Transverse colon (tissue), 4 donors: ENCODE measurements around the gene ITGB2. TPM values are rescaled to one million over a fixed set of nuclear protein-coding genes. Genes with fewer than 3 reads are reported as not detected.
A peak's percentile ranks its signal among the peaks of the same experiment; 100 is the strongest.

Experiments used
- DNase-seq: peaks from one replicate; pipeline ENCODE4 v3.0.0-alpha.2; 2019
- H3K27ac ChIP-seq, 4 donors: fragments of 200-600 bp; sonication (generic); 2 replicates each; pipeline ENCODE4 v1.5.1; 2016 to 2018; ENCODE audit warnings: inconsistent platforms in 4 of 4
- H3K27me3 ChIP-seq: fragments of 200-600 bp; sonication (generic); 2 replicates; pipeline ENCODE4 v1.5.1; 2017; ENCODE audit warnings: inconsistent platforms
- H3K36me3 ChIP-seq, 4 donors: fragments of 200-600 bp; sonication (generic); 2 replicates each; pipeline ENCODE4 v1.5.1; 2017 to 2019; ENCODE audit warnings: inconsistent platforms in 4 of 4
- H3K4me1 ChIP-seq, 4 donors: fragments of 200-600 bp; sonication (generic); 2 replicates each; pipeline ENCODE4 v1.5.1; 2017 to 2020; ENCODE audit warnings: inconsistent platforms in 4 of 4
- H3K4me3 ChIP-seq, 4 donors: fragments of 200-600 bp; sonication (generic); 1 replicate in 1 of 4; 2 replicates in 3 of 4; pipeline versions ENCODE4 v1.5.1 to v1.6.1; 2017 to 2019; ENCODE audit warnings: inconsistent platforms in 4 of 4
- H3K9me3 ChIP-seq, 2 donors: fragments of 200-600 bp; sonication (generic); 2 replicates each; pipeline ENCODE4 v1.5.1; 2017 to 2019; ENCODE audit warnings: inconsistent platforms in 2 of 2
- EP300 ChIP-seq: sonication (generic); formaldehyde crosslinking; IDR thresholded peaks from one replicate; pipeline ENCODE4 v1.6.1; 2017; ENCODE audit warnings: antibody characterized with exemption, low read depth
- POLR2A ChIP-seq: fragments of 450-650 bp; IDR thresholded peaks from one replicate; pipeline ENCODE4 v1.6.1; 2016; ENCODE audit warnings: antibody characterized with exemption, mild to moderate bottlenecking, moderate library complexity
- POLR2AphosphoS5 ChIP-seq, 3 donors: sonication (generic); formaldehyde crosslinking; IDR thresholded peaks; one replicate each; pipeline ENCODE4 v1.6.1; 2016; ENCODE audit warnings: antibody characterized with exemption in 3 of 3
- WGBS, 2 donors: methylation state at CpG; one replicate each; pipeline ENCODE4 v1.1.5; 2018; ENCODE audit warnings: low coverage in 1 of 2; 5-methylcytosine and 5-hydroxymethylcytosine counted together
- in situ Hi-C, 4 donors: fragments of 200-750 bp; cut with MboI; loops; one replicate each; pipeline versions ENCODE4 v1.15.0 to v1.15.1; 2017; ENCODE audit warnings: low sequenced_read_pairs in 3 of 4, low pct_ligation_motif_present in 1 of 4, low pct_unique_long_range_greater_than_20kb in 1 of 4
- intact Hi-C: fragments of 100-400 bp; cut with DNase I; formaldehyde crosslinking; loops from one replicate; pipeline ENCODE4 v1.15.1; 2023; ENCODE audit warnings: low total_unique reads
- total RNA-seq, 4 donors: library from RNA; depleted of rRNA; stranded (reverse); fragments of >200 nt; gene quantifications; one replicate each; pipeline ENCODE4 v1.1.0, GENCODE V29; 2016
- TF ChIP-seq, protein P1 (sequence below), 5 experiments: fragments of 200-600 bp in 3 of 5; fragments of 450-650 bp in 2 of 5; sonication (generic) in 3 of 5; IDR thresholded peaks; 1 replicate in 2 of 5; 2 replicates in 3 of 5; pipeline ENCODE4 v1.5.1; 2016 to 2017; ENCODE audit warnings: antibody characterized with exemption in 5 of 5, inconsistent platforms in 3 of 5, mild to moderate bottlenecking in 2 of 5, moderate library complexity in 1 of 5

ITGB2 gene
- total RNA-seq: 10 to 100 TPM; 14.2 to 32.4 (median 24.9) TPM

DNA sequence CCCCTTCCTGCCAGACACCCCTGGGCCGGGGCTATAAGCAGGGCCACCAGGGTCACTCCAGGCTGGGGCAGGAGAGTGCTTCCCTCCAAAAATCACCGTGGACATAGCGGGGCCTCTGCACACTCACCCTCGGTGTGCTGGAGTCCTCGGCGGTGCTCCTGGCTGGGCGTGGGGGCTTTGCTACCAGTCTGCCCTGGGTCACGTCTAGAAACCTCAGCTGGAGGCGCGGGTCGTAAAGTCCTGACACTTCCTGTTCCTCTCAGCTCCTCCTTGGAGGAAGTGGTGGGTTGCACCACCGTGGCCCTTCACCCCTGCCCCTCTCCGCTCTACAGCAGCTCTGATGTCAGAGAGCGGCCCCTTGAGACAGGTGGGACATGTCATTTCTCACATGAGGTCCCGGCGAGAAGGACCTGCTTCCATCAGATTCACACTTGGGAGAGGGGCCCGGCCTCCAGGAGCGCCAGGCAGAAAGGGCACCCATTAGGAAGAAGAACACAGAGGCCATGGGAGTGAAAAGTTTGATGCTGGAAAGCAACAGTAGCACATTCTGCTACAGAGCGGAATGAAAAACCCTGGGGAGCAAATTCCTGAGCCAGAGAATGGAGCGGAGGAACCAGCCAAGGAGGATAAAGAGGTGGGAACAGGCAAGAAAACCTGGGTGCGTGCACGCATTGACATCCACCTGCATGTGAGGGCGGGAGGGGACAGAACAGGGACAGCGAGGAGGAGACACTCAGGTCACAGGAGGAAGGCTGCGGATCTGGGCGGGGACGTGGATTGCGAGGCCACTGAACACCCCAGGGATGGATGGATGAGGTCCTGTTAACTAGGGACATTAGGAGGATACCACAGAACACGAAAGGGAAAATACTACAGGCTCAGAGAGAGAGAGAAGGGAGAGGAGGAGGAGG is at the start of gene ITGB2:
Gene ITGB2, minus strand, starts transcription at position 206 of the 911 bp plus-strand sequence. CDS start 10,117 bp downstream, outside the sequence.
- in situ Hi-C loops: no loop called here

DNA sequence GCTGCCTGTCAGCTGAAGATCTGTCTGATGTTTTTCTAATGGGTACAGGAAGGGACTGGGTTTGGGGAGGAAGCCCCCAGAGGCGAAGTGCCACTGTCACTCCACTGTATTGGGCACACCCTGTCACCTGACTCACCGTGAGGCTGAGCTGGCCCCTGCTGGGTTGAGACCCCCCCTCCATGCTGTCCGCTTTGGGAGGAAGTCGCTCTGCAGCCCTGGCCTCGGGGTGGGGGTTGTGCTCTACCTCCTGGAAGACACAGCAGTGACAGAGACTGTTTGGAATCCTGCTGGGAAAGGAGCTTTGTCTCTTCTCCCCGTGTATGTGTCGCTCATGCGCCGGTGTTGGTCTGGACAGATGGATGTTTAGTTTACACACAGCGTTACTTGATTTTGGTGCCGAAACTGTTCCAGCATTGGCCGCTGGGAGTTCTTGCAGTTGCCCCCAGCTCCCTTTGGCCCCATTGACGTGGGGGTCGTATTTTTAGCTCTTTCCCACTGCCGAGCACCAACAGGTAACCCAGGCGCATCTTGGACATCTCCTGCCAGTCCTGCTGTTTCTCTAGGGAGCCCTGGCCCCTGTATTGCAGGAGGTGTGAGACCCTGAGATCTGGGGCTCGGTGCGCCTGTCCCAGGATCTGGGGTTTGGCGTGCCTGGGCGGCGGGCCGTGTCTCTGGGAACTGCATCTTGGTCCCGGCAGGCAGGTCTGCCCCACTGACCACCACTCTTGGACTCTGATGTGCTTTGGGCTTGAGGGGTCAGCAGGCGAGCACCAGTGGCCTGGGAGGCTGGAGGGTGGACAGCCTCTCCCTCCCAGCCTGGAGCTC is 49.4 kb upstream of the ITGB2 start:
- intact Hi-C loops: no loop called here
- peak overlapping the region; percentile 4 to 72 (median 50) for H3K27ac ChIP-seq
- no peaks in the 10 kb centered on the region for H3K36me3 ChIP-seq
- H3K4me1 ChIP-seq: peaks cover 7 to 33% (median 19%) of the 10 kb centered on the region in 4 donors
- WGBS, 2 donors: 86% methylated on average over 24 of the region's 24 CpGs; no CpG with 5 or more reads in 1 of the 2 donors
- in situ Hi-C loops: no loop called here
- TF ChIP-seq EP300: no peak
- no peak for TF ChIP-seq POLR2AphosphoS5 (IDR thresholded peaks at IDR 0.05)
- TF ChIP-seq, protein P1, sequence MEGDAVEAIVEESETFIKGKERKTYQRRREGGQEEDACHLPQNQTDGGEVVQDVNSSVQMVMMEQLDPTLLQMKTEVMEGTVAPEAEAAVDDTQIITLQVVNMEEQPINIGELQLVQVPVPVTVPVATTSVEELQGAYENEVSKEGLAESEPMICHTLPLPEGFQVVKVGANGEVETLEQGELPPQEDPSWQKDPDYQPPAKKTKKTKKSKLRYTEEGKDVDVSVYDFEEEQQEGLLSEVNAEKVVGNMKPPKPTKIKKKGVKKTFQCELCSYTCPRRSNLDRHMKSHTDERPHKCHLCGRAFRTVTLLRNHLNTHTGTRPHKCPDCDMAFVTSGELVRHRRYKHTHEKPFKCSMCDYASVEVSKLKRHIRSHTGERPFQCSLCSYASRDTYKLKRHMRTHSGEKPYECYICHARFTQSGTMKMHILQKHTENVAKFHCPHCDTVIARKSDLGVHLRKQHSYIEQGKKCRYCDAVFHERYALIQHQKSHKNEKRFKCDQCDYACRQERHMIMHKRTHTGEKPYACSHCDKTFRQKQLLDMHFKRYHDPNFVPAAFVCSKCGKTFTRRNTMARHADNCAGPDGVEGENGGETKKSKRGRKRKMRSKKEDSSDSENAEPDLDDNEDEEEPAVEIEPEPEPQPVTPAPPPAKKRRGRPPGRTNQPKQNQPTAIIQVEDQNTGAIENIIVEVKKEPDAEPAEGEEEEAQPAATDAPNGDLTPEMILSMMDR (IDR thresholded peaks at IDR 0.05): no peak
- no peak for TF ChIP-seq POLR2A
- H3K4me3 ChIP-seq: no peak overlapping the region
- DNase-seq: no peak
- no peaks in the 10 kb centered on the region for H3K9me3 ChIP-seq
- H3K27me3 ChIP-seq: no peaks in the 10 kb centered on the region

More for the DNA sequence above, at the start of gene ITGB2:
- TF ChIP-seq POLR2AphosphoS5 (IDR thresholded peaks at IDR 0.05) (no peak), EP300 (no peak), POLR2A (no peak)
- TF ChIP-seq, protein P1 (IDR thresholded peaks at IDR 0.05): no peak
- peak within 1 kb of the TSS; percentile 48 to 70 (median 63) for H3K27ac ChIP-seq
- intact Hi-C loops: no loop called here
- H3K9me3 ChIP-seq: no peaks in the 10 kb centered on the region
- 52 to 54% methylated on average over 6 to 29 of the region's 29 CpGs for WGBS, 2 donors
- peak within 1 kb of the TSS in 3 of 4 donors; percentile 19 to 44 (median 22) for H3K4me3 ChIP-seq
- H3K36me3 ChIP-seq: no peaks in the 10 kb centered on the region
- peaks cover 0 to 23% (median 5%) of the 10 kb centered on the region in 4 donors for H3K4me1 ChIP-seq
- H3K27me3 ChIP-seq: peaks cover 19% of the 10 kb centered on the region
- DNase-seq: peak; percentile 57

DNA sequence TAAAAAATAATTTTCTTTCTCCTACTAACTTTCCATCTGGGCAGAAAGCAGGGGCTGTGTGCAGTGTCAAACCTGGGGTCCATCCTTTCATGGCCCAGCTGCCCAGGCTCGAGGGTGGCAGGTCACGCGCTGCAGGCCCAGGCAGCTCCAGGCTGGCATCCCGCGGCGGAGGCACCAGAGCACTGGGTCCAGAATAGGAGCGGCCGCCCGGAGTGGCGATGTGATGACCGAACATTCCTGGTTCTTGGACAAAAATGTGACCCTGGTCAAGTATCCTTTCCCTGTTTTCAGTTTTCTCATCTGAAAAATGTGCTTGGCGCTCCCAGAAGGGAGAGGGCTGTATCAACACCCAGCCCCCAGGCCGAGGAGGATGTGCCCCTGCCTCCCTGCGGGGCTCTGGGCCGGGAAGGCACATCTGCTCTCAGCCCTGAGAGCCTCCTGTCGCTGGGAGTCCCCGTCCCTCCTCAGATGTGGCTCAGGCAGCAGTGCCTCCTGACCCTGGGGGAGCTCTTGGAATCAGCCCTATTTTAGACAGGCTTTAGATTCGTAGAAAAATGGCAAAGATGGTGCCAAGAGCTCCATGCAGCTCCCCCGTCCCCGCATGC is 48.5 kb upstream of the ITGB2 start:
- TF ChIP-seq, protein P1 (IDR thresholded peaks at IDR 0.05): no peak
- TF ChIP-seq POLR2AphosphoS5 (IDR thresholded peaks at IDR 0.05) (no peak), EP300 (no peak), POLR2A (no peak)
- no peak for DNase-seq
- Histone ChIP-seq H3K36me3 (no peaks in the 10 kb centered on the region), H3K4me1 (peaks cover 7 to 33% (median 20%) of the 10 kb centered on the region in 4 donors), H3K27me3 (no peaks in the 10 kb centered on the region), H3K9me3 (no peaks in the 10 kb centered on the region), H3K27ac (peak overlapping the region; percentile 4 to 72 (median 50)), H3K4me3 (no peak overlapping the region)
- WGBS, 2 donors: 86 to 93% methylated on average over 3 to 20 of the region's 20 CpGs
- intact Hi-C loops: no loop called here
- in situ Hi-C loops: no loop called here
